ENCODE measurements around the gene DMBX1.

Gene DMBX1

GRCh38 chr1:46489638-46490405 is at the start of gene DMBX1:
DMBX1 (plus strand) TSS chr1:46489836; CDS start chr1:46507011, 17,175 bp downstream.
- DNase-seq (ENCODE audit: low read depth in 2 of 2): peak in 1 of 2 donors; percentile 31

- no peak for DNase-seq (ENCODE audit: low read depth in 2 of 2)
Measured at GRCh38 chr1:46440478-46440877, 49.2 kb upstream of the DMBX1 start.

- peak; percentile 64 to 72 for DNase-seq (ENCODE audit: low read depth in 2 of 2)
Measured at GRCh38 chr1:46442317-46443161, 47.1 kb upstream of the DMBX1 start.

GRCh38 chr1:46444466-46444865 is 45.2 kb upstream of the DMBX1 start:
- no peak for DNase-seq (ENCODE audit: low read depth in 2 of 2)

- DNase-seq (ENCODE audit: low read depth in 2 of 2): no peak
Measured at GRCh38 chr1:46445773-46446256, 43.8 kb upstream of the DMBX1 start.

GRCh38 chr1:46446646-46447498 is 42.8 kb upstream of the DMBX1 start:
- peak; percentile 71 to 82 for DNase-seq (ENCODE audit: low read depth in 2 of 2)

- DNase-seq (ENCODE audit: low read depth in 2 of 2): no peak
Measured at GRCh38 chr1:46447499-46448108, 42.0 kb upstream of the DMBX1 start.

GRCh38 chr1:46448109-46448911 is 41.3 kb upstream of the DMBX1 start:
- no peak for DNase-seq (ENCODE audit: low read depth in 2 of 2)

GRCh38 chr1:46449223-46450159 is 40.1 kb upstream of the DMBX1 start:
- DNase-seq (ENCODE audit: low read depth in 2 of 2): no peak

GRCh38 chr1:46450160-46450517 is 39.5 kb upstream of the DMBX1 start:
- DNase-seq (ENCODE audit: low read depth in 2 of 2): no peak

GRCh38 chr1:46451948-46452930 is 37.4 kb upstream of the DMBX1 start:
- DNase-seq (ENCODE audit: low read depth in 2 of 2): no peak

GRCh38 chr1:46452931-46453325 is 36.7 kb upstream of the DMBX1 start:
- no peak for DNase-seq (ENCODE audit: low read depth in 2 of 2)

- no peak for DNase-seq (ENCODE audit: low read depth in 2 of 2)
Measured at GRCh38 chr1:46453449-46453848, 36.2 kb upstream of the DMBX1 start.

GRCh38 chr1:46455951-46456350 is 33.7 kb upstream of the DMBX1 start:
- DNase-seq (ENCODE audit: low read depth in 2 of 2): no peak

GRCh38 chr1:46456411-46456963 is 33.1 kb upstream of the DMBX1 start:
- no peak for DNase-seq (ENCODE audit: low read depth in 2 of 2)

- DNase-seq (ENCODE audit: low read depth in 2 of 2): no peak
Measured at GRCh38 chr1:46457178-46457577, 32.5 kb upstream of the DMBX1 start.

- no peak for DNase-seq (ENCODE audit: low read depth in 2 of 2)
Measured at GRCh38 chr1:46458190-46458589, 31.4 kb upstream of the DMBX1 start.

- no peak for DNase-seq (ENCODE audit: low read depth in 2 of 2)
Measured at GRCh38 chr1:46458846-46459245, 30.8 kb upstream of the DMBX1 start.

Measured in activated CD4-positive, alpha-beta T cell treated with anti-CD3 and anti-CD28 coated beads for 24 hours (primary cell).